IMR-90 (cell line): ENCODE results near the gene CDK8. TPM values are rescaled to one million over a fixed set of nuclear protein-coding genes. Genes with fewer than 3 reads are reported as not detected.

ENCODE experiments used
- ATAC-seq: fragments of 200-7000 bp; cut with Tn5 transposase; 2 replicates; pipeline ENCODE4 v1.9.1; 2020; ENCODE audit warnings: low read depth, mild to moderate bottlenecking, moderate library complexity
- BruUV-seq: library from RNA; stranded (reverse); fragments of 400-500 nt; replicated peaks from 2 replicates; lab custom pipeline; 2021; lab: Mats Ljungman, UMichigan
- CTCF ChIA-PET: fragments of 300-600 bp; formaldehyde crosslinking; extraction: SDS; loops from one replicate; lab custom pipeline; 2021; ENCODE audit warnings: antibody characterized with exemption; lab: Yijun Ruan, JAX
- POLR2A ChIA-PET: fragments of 300-600 bp; sonication (Branson Sonifier 250); formaldehyde crosslinking; loops from one replicate; lab custom pipeline; 2022; ENCODE audit warnings: antibody characterized with exemption; ENCODE audit not compliant: unreplicated experiment; lab: Charles Lee
- DNase-seq: peaks from one replicate; pipeline ENCODE4 v3.0.0; 2013
- H2AFZ ChIP-seq: replicated peaks from 2 replicates; pipeline ENCODE3; 2013; ENCODE audit warnings: low read length, mild to moderate bottlenecking; ENCODE audit not compliant: poor library complexity
- H2AK5ac ChIP-seq: 2 replicates; pipeline ENCODE4 v1.6.1; 2013; ENCODE audit warnings: low read depth, low read length, inconsistent platforms
- H2AK9ac ChIP-seq: replicated peaks from 2 replicates; pipeline ENCODE3; 2013; ENCODE audit warnings: mild to moderate bottlenecking, low read depth, low read length, moderate library complexity; ENCODE audit not compliant: poor library complexity
- H2BK120ac ChIP-seq: 2 replicates; pipeline ENCODE4 v1.6.1; 2013; ENCODE audit warnings: low read depth, low read length, inconsistent platforms
- H2BK15ac ChIP-seq: 3 replicates; pipeline ENCODE4 v1.6.1; 2013; ENCODE audit warnings: low read depth, low read length, inconsistent platforms
- H2BK20ac ChIP-seq: 2 replicates; pipeline ENCODE4 v1.6.1; 2013; ENCODE audit warnings: low read depth, mild to moderate bottlenecking, inconsistent platforms, low read length, moderate library complexity
- H2BK5ac ChIP-seq: 2 replicates; pipeline ENCODE4 v1.6.1; 2013; ENCODE audit warnings: mild to moderate bottlenecking, low read depth, low read length, inconsistent platforms; ENCODE audit not compliant: poor library complexity, severe bottlenecking
- H3K14ac ChIP-seq: replicated peaks from 2 replicates; pipeline ENCODE4 v1.6.1; 2013; ENCODE audit warnings: low read depth, low read length, inconsistent platforms
- H3K18ac ChIP-seq: 2 replicates; pipeline ENCODE4 v1.6.1; 2013; ENCODE audit warnings: low read depth, low read length, control low read depth
- H3K23ac ChIP-seq: 2 replicates; pipeline ENCODE4 v1.6.1; 2013; ENCODE audit warnings: low read depth, low read length, inconsistent platforms
- H3K27ac ChIP-seq: 2 replicates; pipeline ENCODE4 v1.5.1; 2013; ENCODE audit warnings: mild to moderate bottlenecking, control low read depth, low read length; ENCODE audit not compliant: insufficient read depth
- H3K27me3 ChIP-seq: 2 replicates; pipeline ENCODE4 v1.6.1; 2013; ENCODE audit warnings: low read length; ENCODE audit not compliant: control insufficient read depth, insufficient read depth
- H3K36me3 ChIP-seq: 2 replicates; pipeline ENCODE4 v1.6.1; 2013; ENCODE audit warnings: low read length, mixed read lengths; ENCODE audit not compliant: control insufficient read depth, insufficient read depth
- H3K4ac ChIP-seq: 2 replicates; pipeline ENCODE4 v1.6.1; 2013; ENCODE audit warnings: low read depth, low read length, inconsistent platforms
- H3K4me1 ChIP-seq: 2 replicates; pipeline ENCODE4 v1.6.1; 2013; ENCODE audit warnings: low read length, mixed read lengths; ENCODE audit not compliant: control insufficient read depth, insufficient read depth
- H3K4me2 ChIP-seq: 2 replicates; pipeline ENCODE4 v1.6.1; 2013; ENCODE audit warnings: low read depth, mild to moderate bottlenecking, control low read depth, low read length, moderate library complexity
- H3K4me3 ChIP-seq: 2 replicates; pipeline ENCODE4 v1.5.1; 2013; ENCODE audit warnings: low read depth, mild to moderate bottlenecking, control low read depth, low read length, moderate library complexity; ENCODE audit not compliant: insufficient read depth
- H3K56ac ChIP-seq: 2 replicates; pipeline ENCODE4 v1.6.1; 2013; ENCODE audit warnings: low read length, inconsistent platforms; ENCODE audit not compliant: insufficient read depth; ENCODE audit errors: extremely low read depth
- H3K79me1 ChIP-seq, 2 experiments: 2 replicates each; pipeline ENCODE4 v1.6.1; 2013; ENCODE audit warnings: low read length in 2 of 2, inconsistent platforms in 1 of 2, low read depth in 1 of 2
- H3K9ac ChIP-seq: 2 replicates; pipeline ENCODE4 v1.6.1; 2013; ENCODE audit warnings: low read depth, low read length, control low read depth
- H3K9me1 ChIP-seq: 2 replicates; pipeline ENCODE4 v1.6.1; 2013; ENCODE audit warnings: low read length, inconsistent platforms; ENCODE audit not compliant: insufficient read depth
- H3K9me3 ChIP-seq: 2 replicates; pipeline ENCODE4 v1.6.1; 2013; ENCODE audit warnings: low read length; ENCODE audit not compliant: control insufficient read depth, insufficient read depth
- H4K20me1 ChIP-seq: 2 replicates; pipeline ENCODE4 v1.6.1; 2013; ENCODE audit warnings: low read length, inconsistent platforms; ENCODE audit not compliant: insufficient read depth
- H4K5ac ChIP-seq: 2 replicates; pipeline ENCODE4 v1.6.1; 2013; ENCODE audit warnings: mild to moderate bottlenecking, low read depth, low read length, control low read depth
- H4K8ac ChIP-seq, 2 experiments: 2 replicates each; pipeline ENCODE4 v1.6.1; 2013; ENCODE audit warnings: low read depth in 2 of 2, low read length in 2 of 2, control low read depth in 1 of 2, inconsistent platforms in 1 of 2
- H4K91ac ChIP-seq: 2 replicates; pipeline ENCODE4 v1.6.1; 2013; ENCODE audit warnings: low read depth, low read length, inconsistent platforms; ENCODE audit not compliant: insufficient read depth
- BHLHE40 ChIP-seq: fragments of 150-350 bp; IDR thresholded peaks from 2 replicates; pipeline ENCODE4 v1.6.1; 2016; ENCODE audit warnings: mild to moderate bottlenecking, low read depth, low read length
- CEBPB ChIP-seq: IDR thresholded peaks from 2 replicates; pipeline ENCODE4 v1.6.1; 2012; ENCODE audit warnings: low read depth, low read length, improper control_type of control experiment
- FOS ChIP-seq: fragments of 150-350 bp; IDR thresholded peaks from 2 replicates; pipeline ENCODE4 v1.6.1; 2016; ENCODE audit warnings: low read depth, low read length
- MAFK ChIP-seq: IDR thresholded peaks from 2 replicates; pipeline ENCODE4 v1.6.1; 2012; ENCODE audit warnings: low read depth, low read length, improper control_type of control experiment
- POLR2A ChIP-seq: IDR thresholded peaks from 2 replicates; pipeline ENCODE4 v1.6.1; 2012; ENCODE audit warnings: mild to moderate bottlenecking, low read depth, low read length
- WGBS, 2 experiments: methylation state at CpG; one replicate each; pipeline versions ENCODE4 v1.1.5 to v1.1.7; 2013; ENCODE audit warnings: missing lambda C conversion rate in 2 of 2; ENCODE audit not compliant: insufficient read length in 1 of 2; ENCODE audit errors: extremely low coverage in 2 of 2; 5-methylcytosine and 5-hydroxymethylcytosine counted together
- dilution Hi-C: fragments of 300-500 bp; cut with HindIII; formaldehyde crosslinking; loops from one replicate; pipeline ENCODE4 v1.14.3; 2018; ENCODE audit warnings: low sequenced_read_pairs; ENCODE audit not compliant: unreplicated experiment
- in situ Hi-C: fragments of 300-500 bp; cut with MboI; formaldehyde crosslinking; loops from 3 replicates; pipeline ENCODE4 v1.14.3; 2019; ENCODE audit warnings: low sequenced_read_pairs, inconsistent platforms, mixed read lengths
- intact Hi-C: fragments of 100-400 bp; cut with micrococcal nuclease; formaldehyde crosslinking; loops from 2 replicates; pipeline ENCODE4 v1.10.0; 2022
- polyA plus RNA-seq, 3 experiments: library from polyadenylated mRNA; depleted of rRNA; stranded (reverse); fragments of >200 nt; gene quantifications; 2 replicates each; pipeline ENCODE4 v1.2.3, GENCODE V29; 2012; ENCODE audit warnings: low replicate concordance in 1 of 3
- total RNA-seq: library from RNA; depleted of rRNA; stranded (reverse); fragments of >200 nt; gene quantifications from 2 replicates; pipeline ENCODE4 v1.2.3, GENCODE V29; 2012
- TF ChIP-seq, protein P1 (sequence below): fragments of 150-350 bp; IDR thresholded peaks from 2 replicates; pipeline ENCODE4 v1.6.1; 2017; ENCODE audit warnings: mild to moderate bottlenecking, antibody characterized with exemption, low read length, low read depth
- TF ChIP-seq, protein P2 (sequence below): conservative IDR thresholded peaks from 2 replicates; pipeline ENCODE4 v1.5.1; 2012; ENCODE audit warnings: mild to moderate bottlenecking, low read depth, low read length, improper control_type of control experiment

CDK8 gene
- total and polyA plus RNA-seq, 2 of the 4 experiments (the other 2 are of a cell fraction), result 15.4 to 19.0 TPM

DNA sequence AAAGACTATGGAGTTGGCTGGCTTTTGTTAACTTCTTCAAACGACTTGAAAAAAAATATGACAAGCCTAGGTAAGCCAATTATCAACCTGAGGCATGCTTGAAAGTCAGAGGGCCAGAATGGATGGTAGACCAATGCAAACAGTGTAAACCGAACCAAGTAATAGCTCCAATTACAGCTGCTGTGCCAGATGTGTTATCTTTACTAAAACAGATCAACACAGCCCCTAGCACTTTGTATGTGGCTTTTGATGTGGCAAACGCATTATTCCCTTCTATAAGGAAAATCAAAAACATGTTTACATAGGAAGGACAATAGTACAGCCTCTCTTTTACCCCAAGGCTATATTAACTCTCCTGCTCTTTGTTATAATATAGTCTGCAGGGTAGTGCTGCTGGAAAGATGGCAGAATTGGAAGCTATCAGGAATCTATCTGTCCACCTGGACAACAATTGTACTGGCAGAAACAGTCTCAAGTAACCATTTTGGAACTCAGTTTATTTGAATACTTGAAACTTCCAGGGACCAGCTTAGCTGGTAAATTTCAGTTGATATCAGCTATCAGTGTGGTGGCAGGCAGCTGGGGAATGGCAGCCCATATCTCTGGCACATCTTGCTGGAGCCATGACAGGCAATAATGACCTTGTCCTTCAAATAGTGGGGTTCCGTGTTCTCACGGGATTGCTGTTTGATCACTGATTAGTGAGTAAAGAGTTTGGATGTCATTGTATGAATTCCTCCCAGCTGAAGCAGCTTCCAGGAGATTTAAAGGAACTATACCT is 159.2 kb downstream of the CDK8 start:
- no peak overlapping the region for H3K27ac ChIP-seq
- no peak overlapping the region for H3K23ac ChIP-seq

More for the DNA sequence above, 159.2 kb downstream of the CDK8 start:
- no peak overlapping the region for H2AK5ac ChIP-seq
- dilution Hi-C loops, result no loop called here
- no peak overlapping the region for H2BK5ac ChIP-seq
- H3K9me3 ChIP-seq, result no peaks in the 10 kb centered on the region
- no peaks in the 10 kb centered on the region for H3K4me1 ChIP-seq
- no peaks in the 10 kb centered on the region for H3K36me3 ChIP-seq
- no peak overlapping the region for H2BK120ac ChIP-seq
- no CpG with 5 or more reads among the region's 5 CpGs for WGBS, 2 experiments
- H3K27me3 ChIP-seq, result no peaks in the 10 kb centered on the region
- H4K8ac ChIP-seq, result no peak overlapping the region
- intact Hi-C loops, result no loop called here
- H3K4ac ChIP-seq, result no peak overlapping the region
- TF ChIP-seq, protein P1, sequence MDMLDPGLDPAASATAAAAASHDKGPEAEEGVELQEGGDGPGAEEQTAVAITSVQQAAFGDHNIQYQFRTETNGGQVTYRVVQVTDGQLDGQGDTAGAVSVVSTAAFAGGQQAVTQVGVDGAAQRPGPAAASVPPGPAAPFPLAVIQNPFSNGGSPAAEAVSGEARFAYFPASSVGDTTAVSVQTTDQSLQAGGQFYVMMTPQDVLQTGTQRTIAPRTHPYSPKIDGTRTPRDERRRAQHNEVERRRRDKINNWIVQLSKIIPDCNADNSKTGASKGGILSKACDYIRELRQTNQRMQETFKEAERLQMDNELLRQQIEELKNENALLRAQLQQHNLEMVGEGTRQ, result no peak
- TF ChIP-seq POLR2A (no peak), MAFK (no peak), FOS (no peak), BHLHE40 (no peak), CEBPB (no peak)
- TF ChIP-seq, protein P2, sequence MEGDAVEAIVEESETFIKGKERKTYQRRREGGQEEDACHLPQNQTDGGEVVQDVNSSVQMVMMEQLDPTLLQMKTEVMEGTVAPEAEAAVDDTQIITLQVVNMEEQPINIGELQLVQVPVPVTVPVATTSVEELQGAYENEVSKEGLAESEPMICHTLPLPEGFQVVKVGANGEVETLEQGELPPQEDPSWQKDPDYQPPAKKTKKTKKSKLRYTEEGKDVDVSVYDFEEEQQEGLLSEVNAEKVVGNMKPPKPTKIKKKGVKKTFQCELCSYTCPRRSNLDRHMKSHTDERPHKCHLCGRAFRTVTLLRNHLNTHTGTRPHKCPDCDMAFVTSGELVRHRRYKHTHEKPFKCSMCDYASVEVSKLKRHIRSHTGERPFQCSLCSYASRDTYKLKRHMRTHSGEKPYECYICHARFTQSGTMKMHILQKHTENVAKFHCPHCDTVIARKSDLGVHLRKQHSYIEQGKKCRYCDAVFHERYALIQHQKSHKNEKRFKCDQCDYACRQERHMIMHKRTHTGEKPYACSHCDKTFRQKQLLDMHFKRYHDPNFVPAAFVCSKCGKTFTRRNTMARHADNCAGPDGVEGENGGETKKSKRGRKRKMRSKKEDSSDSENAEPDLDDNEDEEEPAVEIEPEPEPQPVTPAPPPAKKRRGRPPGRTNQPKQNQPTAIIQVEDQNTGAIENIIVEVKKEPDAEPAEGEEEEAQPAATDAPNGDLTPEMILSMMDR, result no peak
- H3K79me1 ChIP-seq, result no peaks in the 10 kb centered on the region
- ChIA-PET POLR2A (no interaction called here), CTCF (interaction anchor here (0.9 to 1.4 kb wide), 2 partner anchors 9 to 17 kb away, joined by 3 read pairs; no protein-coding TSS in a partner anchor)
- no peak overlapping the region for H2BK20ac ChIP-seq
- H3K4me2 ChIP-seq, result no peak overlapping the region
- DNase-seq (no peak), ATAC-seq (no peak)
- H4K20me1 ChIP-seq, result no peaks in the 10 kb centered on the region
- no peak overlapping the region for H2AK9ac ChIP-seq
- no peak overlapping the region for H3K4me3 ChIP-seq
- H3K56ac ChIP-seq, result no peak overlapping the region
- no peak overlapping the region for H3K14ac ChIP-seq
- no peak overlapping the region for H4K91ac ChIP-seq
- no peaks in the 10 kb centered on the region for H3K9me1 ChIP-seq
- no peak overlapping the region for H4K5ac ChIP-seq
- in situ Hi-C loops, result no loop called here
- no TSS peak for BruUV-seq
- no peak overlapping the region for H2AFZ ChIP-seq
- no peak overlapping the region for H3K18ac ChIP-seq
- H2BK15ac ChIP-seq, result no peak overlapping the region
- H3K9ac ChIP-seq, result no peak overlapping the region
